Fibroblast of lung (primary cell): ENCODE measurements around the gene SLC1A7.

Experiments used
- EZH2 ChIP-seq: IDR thresholded peaks from 2 replicates; pipeline ENCODE4 v1.5.1; 2012; ENCODE audit warnings: low read length, control low read depth, mild to moderate bottlenecking; ENCODE audit errors: missing control alignments
- TF ChIP-seq, protein P1 (sequence below), 2 donors: IDR thresholded peaks in 1 of 2; conservative IDR thresholded peaks in 1 of 2; 1 replicate in 1 of 2; 2 replicates in 1 of 2; pipeline ENCODE4 v1.5.1; 2011 to 2012; ENCODE audit warnings: low read length in 2 of 2, control low read depth in 1 of 2, inconsistent platforms in 1 of 2, low read depth in 1 of 2, mild to moderate bottlenecking in 1 of 2

DNA sequence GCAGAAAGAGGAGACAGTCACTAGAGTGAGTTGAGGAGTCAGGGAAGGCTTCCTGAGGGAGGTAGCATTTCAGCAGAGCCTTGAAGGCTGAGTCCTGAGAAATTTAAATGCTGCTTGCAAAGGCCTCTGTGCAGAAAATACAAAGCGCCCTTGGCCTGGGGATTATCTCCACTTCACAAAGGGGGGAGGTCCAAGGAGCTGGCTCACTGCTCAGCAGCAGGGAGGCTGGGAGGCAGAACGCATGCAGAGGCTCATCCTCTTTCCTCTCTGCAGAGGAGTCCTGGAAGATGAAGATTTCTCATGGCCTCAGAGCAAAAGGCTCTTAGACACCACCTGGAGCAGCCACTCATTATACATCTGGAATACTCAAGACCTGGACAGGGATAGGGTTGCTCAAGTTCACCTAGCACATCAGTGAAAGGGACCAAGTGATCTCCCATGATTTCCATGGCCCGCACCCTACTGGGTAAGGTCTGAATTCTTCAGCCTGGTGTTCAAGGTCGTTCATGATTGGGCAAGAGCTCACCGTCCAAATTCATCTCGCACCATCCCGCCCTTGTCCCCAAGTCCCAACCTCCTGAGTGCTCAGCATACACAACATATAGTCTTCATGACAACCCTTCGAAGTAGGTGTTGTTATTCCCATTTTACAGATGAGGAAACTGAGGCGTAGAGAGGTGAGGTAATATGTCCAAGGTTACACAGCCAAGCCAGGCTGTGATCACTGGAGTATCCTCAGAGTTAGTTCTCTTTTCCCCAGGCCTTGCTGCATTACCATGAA, 9.0 kb downstream of the SLC1A7 start:
- TF ChIP-seq, protein P1, sequence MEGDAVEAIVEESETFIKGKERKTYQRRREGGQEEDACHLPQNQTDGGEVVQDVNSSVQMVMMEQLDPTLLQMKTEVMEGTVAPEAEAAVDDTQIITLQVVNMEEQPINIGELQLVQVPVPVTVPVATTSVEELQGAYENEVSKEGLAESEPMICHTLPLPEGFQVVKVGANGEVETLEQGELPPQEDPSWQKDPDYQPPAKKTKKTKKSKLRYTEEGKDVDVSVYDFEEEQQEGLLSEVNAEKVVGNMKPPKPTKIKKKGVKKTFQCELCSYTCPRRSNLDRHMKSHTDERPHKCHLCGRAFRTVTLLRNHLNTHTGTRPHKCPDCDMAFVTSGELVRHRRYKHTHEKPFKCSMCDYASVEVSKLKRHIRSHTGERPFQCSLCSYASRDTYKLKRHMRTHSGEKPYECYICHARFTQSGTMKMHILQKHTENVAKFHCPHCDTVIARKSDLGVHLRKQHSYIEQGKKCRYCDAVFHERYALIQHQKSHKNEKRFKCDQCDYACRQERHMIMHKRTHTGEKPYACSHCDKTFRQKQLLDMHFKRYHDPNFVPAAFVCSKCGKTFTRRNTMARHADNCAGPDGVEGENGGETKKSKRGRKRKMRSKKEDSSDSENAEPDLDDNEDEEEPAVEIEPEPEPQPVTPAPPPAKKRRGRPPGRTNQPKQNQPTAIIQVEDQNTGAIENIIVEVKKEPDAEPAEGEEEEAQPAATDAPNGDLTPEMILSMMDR (conservative IDR thresholded peaks at IDR 0.05 in 1 of 2, IDR thresholded peaks at IDR 0.05 in 1 of 2; ENCODE audit: low read depth in 1 of 2, low read length in 2 of 2): no peak
- TF ChIP-seq EZH2: no peak
